Stimulated activated CD4-positive, alpha-beta T cell treated with anti-CD3 and anti-CD28 coated beads, TNF-alpha, amount 100 ng/mL, for 48 hours (primary cell): ENCODE measurements around the gene KRTAP5-1.
"Not testable (repeated sequence)": the region's sequence is repeated elsewhere in the genome, so short reads cannot be mapped to it uniquely, and the experiment has no call there.

Experiments used
- DNase-seq, 3 donors: peaks; one replicate each; pipeline ENCODE4 v3.0.0-alpha.2; 2020; ENCODE audit warnings: low read depth in 3 of 3

KRTAP5-1 gene

DNA sequence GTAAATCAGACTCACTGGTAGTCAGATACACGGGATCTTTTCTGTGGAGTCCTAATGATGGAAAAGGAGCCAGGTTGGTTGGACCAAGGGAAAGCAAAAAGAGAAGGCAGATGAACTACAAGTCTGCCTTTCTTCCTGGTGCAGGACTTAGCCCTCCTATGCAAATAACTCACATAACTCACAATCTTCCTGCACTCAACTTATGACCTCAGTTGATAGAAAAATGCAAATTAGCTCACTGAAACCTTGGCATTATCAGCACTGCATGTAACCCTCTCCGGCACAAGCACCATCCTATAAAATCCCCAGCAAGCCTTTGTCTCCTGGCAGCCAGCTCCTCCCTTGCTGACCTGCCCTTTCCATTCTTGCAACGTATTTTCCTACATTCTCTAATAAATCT lies 16.6 kb upstream of the KRTAP5-1 start:
- DNase-seq, result not testable (repeated sequence)

DNA sequence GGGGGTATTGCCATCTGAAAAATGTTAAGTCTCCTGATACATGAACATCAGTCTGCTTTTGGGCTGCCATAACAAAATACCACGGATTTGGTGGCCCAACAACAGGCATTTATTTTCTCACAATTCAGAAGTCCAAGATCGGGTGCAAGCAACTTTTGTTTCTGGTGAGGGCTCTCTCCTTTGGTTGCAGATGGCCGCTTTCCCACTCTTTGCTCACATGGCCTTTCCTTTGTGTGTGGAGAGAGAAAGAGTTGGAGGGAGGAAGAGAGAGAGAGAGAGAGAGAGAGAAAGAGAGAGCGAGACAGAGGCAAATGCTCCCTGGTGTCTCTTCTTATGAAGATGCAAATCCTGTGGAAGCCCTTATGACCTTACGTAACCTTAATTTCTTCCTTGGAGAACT lies 15.5 kb upstream of the KRTAP5-1 start:
- no peak for DNase-seq

DNA sequence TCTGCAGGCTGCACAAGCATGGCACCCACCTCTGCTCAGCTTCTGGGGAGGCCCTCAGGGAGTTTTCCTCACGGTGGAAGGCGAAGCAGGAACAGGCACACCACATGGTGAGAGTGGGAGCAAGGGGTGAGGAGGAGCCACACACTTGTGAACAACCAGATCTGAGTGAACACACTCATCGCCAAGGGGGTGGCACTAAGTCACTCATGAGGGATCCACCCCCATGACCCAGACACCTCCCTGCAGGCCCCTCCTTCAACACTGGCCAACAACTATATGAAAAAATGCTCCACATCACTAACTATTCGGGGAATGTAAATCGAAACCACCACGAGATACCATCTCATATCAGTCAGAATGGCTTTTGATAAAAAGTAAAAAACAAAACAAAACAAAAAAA lies 13.7 kb upstream of the KRTAP5-1 start:
- no peak for DNase-seq

DNA sequence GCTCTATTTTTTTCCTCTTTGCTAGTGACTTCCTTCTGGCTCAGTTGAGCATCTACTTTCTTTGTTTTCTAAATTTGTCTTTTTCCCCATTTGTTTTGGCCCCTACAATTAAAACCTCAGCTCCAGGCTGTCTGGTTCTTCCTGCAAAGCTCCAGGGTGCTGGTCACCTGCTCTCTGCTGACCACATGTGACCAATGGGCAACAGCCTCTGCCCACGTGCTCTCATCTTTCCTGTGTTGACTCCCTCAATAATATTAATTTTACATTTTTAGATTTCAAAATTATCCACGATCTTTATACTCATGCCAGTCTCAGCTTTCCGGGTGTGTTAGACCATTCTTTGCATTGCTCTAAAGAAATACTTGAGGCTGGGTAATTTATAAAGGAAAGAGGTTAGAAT lies 13.3 kb upstream of the KRTAP5-1 start:
- DNase-seq, result not testable (repeated sequence)

DNA sequence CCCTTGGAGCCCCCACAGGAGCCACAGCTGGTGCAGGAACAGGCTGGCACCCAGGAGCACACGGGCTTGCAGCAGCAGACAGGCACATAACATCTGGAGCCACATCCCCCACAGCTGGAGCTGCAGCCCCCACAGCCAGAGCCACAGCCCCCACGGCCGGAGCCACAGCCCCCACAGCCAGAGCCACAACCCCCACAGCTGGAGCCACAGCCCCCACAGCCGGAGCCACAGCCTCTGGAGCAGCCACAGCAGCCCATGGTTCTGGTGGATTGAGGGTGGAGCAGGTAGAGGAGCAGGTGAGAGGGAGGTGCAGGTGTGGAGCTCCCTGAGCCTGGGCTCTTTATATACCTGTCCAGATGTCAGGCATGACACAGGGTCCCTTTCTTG lies 12.9 kb upstream of the KRTAP5-1 start, which contains the start of gene KRTAP5-2:
TSS of gene KRTAP5-2 (minus strand) at position 301 of the 387 bp plus-strand sequence. CDS start at position 257, 44 bp downstream.
- DNase-seq, result no peak

DNA sequence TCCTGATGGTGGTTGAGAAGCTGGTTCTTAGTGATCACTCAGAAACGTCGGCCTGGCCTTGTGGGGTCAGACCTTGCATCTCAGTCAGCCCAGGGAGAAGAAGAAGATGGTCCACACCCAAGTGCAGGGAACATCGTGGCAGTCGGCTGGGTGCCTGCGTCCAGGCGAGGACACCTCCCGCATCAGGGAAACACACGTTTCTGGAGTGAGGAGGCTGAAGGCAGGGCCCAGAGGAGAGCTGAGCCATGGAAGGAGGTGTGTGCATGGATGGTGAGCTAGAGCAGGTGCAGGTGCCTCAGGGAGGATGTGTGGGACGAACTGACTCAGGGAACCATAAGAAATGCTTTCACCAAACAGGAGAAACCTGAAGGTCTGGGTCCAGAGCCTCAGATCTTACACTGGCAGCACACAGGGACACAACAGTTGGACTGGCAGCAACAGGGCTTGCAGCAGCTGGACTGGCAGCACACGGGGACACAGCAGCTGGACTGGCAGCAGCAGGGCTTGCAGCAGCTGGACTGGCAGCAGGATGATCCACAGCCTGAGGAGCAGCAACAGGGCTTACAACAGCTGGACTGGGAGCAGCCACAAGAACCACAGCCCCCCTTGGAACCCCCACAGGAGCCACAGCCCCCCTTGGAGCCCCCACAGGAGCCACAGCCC lies 12.4 kb upstream of the KRTAP5-1 start:
- no peak for DNase-seq

DNA sequence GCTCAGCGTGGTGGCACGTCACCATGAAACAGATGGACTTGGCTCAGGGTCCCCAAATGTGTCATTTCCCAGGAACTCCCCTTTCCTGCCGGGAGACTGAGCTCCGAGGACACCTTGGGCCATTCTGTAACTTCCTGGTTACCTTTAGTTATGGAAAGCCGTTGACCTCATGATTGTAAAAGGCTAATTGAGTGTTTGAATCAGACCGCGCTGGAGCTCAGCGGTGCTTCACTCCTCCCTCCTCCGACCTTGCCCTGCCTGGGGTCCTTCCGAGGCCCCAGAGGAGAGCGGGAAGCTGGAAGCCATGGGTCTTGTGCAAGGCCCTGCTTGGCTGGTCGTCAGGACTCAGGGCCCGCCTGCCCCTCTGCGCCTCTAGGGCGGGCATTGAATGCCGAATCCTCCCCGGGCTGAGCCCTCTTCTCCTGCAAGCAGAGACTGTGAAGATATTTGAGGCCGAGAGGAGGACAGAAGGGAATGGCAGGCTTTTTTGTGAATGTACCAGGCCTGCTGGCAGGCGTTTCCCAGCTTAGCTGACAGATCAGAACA lies 11.6 kb upstream of the KRTAP5-1 start:
- not testable (repeated sequence) for DNase-seq

DNA sequence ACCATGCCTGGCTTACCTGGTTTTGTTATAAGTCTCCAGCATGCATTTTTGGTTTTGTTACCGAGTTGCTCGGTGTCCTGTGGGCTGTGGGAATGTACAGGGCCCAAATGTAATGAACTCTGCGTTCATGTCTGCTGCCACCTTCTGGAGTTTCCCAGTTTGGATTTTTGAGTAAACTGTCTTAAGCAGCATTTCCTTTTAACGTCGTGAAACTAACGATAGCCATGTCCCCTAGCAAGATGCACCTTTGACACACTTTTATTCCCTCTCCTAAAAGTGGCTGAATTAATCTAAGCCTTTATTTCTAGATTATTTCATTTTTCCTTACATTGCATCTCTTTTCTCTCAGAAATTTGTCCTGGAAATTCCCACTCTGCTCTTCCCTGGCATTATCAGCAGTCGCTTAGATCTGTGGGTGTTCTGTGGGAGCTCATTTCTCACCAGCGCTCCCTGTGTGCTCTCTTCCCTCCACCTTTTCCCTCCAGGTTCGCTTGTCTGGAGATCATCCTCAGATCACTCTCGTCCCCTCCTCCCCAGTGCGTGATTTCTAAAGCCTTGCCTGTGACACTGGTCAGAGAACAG lies 11.0 kb upstream of the KRTAP5-1 start:
- DNase-seq, result not testable (repeated sequence)

DNA sequence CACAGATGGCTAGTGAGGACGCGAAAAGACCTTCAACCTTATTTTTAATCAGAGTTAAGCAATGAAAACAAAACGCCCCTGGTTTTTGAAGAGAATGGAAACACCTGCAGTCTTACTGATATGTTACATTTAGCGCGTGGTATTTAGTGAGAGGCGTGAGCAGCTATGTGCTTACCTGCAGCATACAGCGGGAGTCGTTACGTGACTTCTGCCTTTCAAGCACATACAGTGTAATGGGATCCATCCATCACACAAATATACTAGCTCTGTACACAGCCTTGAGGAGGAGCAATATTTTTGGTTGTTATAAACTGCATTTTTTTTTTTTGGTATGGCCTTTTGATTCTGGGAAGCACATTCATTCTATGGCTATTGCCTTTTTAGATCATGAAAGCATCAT lies 7.5 kb upstream of the KRTAP5-1 start:
- no peak for DNase-seq

DNA sequence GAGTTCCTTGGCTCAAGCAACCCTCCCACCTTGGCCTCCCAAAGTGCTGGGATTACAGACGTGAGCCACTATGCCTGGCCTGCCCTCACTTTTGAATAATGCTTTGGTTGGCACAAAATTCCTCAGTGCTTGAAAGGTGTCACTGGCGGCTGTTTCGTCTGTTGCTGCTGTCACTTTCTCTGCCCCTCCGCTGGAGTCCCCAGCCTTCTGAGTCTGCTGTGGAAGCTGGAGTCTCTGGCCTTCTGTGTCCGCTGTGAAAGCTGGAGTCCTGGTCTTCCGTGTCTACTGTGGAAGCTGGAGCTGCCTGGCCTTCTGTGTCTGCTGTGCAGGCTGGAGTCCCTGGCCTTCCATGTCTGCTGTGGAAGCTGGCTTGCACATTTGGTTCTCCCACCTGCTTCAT lies 4.9 kb upstream of the KRTAP5-1 start:
- no peak for DNase-seq

DNA sequence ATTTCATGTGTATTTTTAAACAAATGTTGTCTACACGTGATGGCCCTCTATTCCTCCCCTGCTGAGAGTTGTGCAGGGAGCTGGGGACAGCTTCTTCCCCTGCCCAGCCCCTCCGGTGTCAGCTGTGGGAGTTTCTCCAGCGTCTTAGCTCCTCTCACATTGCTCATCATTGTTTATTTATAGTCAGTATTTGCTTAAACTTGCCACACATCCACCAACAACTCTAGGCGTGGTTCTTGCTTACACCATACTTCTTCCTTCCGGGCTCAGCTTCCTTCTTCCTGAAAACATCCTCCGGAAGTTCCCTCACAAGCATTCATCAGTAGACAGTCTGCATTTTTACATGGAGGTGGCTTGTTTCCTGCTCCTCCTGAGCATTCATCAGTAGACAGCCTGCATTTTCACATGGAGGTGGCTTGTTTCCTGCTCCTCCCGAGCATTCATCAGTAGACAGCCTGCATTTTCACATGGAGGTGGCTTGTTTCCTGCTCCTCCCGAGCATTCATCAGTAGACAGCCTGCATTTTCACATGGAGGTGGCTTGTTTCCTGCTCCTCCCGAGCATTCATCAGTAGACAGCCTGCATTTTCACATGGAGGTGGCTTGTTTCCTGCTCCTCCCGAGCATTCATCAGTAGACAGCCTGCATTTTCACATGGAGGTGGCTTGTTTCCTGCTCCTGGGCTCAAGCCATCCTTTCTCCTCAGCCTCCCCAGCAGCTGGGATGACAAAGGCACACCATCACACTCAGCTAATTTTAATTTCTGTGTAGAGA lies 4.3 kb upstream of the KRTAP5-1 start:
- not testable (repeated sequence) for DNase-seq

DNA sequence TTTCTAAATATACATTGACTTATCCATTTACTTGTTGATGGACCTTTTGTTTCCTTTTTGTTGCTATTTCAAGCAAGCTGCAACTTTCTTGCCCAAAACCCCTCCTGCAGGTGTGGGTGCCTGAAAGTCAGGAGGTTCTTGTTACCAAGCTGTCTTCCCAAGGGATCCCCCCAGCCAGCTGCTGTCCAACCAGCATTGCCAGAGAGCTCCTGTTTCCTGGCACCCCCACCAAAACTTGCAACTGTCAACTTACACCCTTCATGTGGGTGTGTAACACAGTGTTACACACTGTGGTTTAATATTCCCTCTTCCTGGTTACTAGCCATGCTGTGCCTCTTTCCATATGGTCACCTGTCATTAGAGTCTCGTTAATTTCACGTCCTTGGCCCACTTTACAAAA lies 1.6 kb upstream of the KRTAP5-1 start:
- DNase-seq, result no peak

DNA sequence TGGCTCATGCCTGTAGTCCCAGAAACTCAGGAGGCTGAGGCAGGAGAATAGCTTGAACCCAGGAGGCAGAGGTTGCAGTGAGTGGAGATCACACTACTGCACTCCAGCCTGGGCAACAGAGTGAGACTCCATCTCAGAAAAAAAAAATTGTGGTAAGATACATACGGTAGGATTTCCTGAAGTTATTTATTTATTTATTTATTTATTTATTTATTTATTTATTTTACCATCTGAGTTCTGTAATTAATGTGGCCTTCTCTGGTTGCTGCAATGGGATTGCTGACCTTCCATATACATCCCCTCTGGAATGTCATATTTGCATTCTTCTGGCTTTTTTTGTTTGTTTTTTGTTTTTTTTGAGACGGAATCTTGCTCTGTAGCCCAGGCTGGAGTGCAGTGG lies 2.2 kb downstream of the KRTAP5-1 start:
- DNase-seq, result not testable (repeated sequence)

DNA sequence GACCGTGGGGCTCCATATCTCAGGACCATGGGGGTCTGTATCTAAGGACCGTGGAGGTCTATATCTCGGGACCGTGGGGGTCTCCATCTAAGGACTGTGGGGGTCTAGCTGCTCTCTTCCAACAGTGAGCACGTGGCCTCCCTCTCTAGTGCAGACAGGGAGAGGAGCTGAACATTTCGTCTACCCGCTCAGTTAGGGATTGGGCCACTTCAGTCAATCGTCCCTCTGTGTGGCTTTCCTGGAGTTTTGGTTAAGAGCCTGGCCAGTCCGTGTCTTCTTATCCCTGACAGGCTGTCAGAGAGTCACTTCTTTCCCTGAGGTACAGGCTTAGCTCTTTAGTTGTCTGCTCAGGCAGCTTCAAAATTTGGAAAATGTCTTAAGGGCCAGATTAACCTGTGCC lies 3.1 kb downstream of the KRTAP5-1 start:
- DNase-seq, result no peak

DNA sequence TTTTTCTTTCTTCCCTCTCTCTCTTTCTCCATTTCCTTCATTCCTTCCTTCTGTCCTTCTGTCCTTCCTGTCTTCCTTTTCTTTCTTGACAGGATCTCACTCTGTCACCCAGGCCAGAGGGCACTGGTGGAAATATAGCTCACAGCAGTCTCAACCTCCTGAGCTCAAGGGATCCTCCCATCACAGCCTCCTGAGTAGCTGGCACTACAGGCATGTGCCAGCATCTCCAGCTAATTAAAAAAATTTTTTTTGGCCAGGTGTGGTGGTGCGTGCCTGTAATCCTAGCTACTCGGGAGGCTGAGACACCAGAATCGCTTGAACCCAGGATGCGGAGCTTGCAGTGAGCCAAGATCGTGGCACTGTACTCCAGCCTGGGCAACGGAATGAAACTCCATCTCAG lies 8.3 kb downstream of the KRTAP5-1 start:
- no peak for DNase-seq

DNA sequence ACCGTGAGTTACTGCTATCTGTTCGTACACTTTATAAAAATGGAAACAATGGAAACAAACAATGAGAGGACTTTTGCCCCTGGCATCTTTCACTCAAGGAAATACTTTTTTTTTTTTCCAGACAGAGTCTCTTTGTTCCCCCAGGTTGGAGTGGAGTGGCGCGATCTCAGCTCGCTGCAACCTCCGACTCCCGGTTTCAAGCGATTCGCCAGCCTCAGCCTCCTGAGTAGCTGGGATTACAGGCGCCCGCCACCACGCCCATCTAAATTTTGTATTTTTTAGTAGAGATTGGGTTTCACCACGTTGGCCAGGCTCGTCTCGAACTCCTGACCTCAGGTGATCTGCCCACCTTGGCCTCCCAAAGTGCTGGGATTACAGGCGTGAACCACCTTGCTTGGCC lies 9.3 kb downstream of the KRTAP5-1 start:
- DNase-seq, result not testable (repeated sequence)

DNA sequence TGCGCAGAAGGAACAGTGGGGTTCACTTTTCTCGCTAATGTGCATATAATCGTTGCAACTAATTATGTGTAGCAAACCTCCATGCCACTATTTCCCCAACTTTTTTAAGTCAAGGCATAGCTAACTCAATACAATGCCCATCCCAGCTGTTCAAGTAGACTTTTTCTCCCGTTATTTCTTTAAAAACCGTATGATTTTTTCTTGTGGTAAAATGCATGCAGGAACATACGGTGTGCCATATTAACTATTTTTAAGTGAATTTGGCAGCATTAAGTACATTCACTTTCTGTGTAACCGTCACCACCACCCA lies 10.2 kb downstream of the KRTAP5-1 start:
- DNase-seq, result no peak

DNA sequence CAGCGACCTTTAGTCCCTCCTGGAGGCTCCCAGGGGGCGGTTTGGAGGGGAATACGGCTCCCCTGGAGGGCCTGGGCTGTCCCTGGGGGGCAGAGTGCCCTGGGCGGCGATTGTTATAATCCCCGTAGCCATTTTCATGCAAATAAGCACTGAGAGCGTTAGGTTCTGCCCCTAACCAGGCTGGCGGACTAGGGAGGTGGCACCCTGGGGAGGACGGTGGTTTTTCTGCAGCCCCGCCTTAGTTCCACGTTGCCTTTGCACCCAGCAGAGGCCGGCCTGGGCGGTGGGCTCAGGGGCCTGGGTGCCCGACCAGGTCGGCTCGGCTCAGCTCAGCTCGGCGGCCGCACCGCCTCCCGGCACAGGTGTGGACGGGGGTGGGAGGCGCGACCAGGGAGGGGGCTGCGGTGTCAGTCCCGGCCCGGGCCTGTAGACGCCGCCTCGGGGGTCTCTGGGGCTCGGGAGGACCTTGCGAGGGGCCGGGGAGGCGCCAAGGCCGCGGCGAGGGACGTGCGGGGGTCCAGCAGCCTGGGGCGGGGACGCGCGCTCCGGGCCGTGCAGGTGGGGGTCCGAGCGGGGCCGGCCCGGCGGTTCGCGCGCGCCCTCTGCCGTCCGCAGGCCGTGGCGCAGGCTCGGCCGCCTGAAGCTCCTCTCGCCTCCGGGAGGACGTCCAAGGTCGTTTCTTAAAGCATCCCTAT lies 10.7 kb downstream of the KRTAP5-1 start:
- DNase-seq, result peak in 1 of 3 donors; percentile 41

DNA sequence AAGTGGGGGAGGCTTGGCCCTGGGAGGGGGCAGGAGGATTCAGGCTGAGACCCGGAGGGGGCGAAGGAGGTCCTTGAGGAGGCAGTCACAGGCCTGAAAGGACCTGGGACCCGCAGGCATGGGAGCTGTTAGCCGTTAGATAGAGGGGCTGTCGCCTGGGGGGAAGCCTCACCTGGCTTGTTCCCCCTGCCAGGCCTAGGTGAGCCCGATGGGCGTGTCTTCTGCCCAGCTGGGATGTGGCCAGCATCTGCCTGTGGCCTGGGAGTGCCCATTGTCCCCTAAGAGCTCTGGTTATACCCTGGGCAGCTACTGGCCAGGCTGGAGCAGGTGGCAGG lies 11.2 kb downstream of the KRTAP5-1 start:
- DNase-seq, result no peak

DNA sequence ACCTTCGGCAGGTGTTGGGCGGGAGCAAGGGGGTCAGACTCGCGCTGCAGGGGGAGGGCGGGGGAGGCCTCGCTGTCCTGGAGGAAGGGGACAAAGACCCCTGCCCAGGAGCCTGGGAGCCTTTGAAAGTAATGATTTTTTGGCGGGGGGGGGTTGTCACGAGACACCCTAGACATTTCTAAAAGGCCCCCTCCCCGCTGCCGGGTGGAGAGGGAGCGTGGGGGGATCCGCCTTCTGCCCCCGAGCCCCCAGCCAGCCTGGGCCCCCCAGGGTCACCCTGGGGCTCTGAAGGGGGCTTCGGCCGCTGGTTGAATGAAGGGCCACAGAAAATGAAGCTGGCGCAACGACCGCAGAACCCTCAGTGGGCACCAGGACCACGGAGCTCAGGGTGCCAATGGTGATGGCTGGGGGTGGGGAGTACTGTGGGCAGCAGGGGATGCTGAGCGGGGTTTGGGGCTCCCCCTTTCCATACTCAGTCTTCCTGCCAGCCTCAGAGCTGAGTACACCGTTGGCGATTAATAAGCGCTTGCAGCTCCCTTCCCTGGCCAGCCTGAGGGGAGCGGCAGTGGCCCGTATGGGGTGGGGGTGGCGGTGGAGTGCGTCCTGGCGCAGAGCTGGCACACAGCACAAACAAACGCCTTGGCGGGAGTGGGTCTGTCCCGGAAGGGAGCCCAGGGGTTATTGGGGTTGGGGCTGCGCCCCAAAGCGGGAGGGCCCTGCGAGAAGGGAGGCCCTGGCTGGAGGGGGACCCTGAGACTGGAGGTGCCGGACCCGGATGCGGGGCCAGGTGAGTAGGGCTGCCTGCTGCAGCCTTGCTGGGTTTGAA lies 11.8 kb downstream of the KRTAP5-1 start:
- DNase-seq, result no peak
